ENCODE measurements around the gene IL1F10.
"Not testable (repeated sequence)": the region's sequence is repeated elsewhere in the genome, so short reads cannot be mapped to it uniquely, and the experiment has no call there.

DNA sequence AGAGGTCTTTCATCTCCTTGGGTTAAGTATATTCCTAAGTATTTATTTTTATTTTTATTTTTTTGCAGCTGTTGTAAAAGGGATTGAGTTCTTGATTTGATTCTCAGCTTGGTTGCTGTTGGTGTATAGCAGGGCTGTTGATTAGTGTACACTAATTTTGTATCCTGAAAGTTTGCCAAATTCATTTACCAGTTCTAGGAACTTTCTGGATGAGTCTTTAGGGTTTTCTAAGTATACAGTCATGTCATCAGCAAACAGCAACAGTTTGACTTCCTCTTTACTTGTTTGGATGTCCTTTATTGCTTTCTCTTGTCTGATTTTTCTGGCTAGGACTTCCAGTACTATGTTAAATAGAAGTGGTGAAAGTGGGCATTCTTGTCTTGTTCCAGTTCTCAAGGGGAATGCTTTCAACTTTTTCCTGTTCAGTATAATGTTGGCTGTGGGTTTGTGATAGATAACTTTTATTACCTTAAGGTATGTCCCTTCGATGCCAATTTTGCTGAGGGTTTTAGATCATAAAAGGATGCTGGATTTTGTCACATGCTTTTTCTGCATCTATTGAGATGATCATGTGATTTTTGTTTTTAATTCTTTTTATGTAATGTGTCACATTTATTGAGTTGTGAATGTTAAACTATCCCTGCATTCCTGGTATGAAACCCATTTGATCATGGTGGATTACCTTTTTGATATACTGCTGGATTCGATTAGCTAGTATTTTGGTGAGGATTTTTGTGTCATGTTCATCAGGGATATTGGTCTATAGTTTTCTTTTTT lies 29.3 kb downstream of the IL1F10 start:
- TF ChIP-seq, protein P1, sequence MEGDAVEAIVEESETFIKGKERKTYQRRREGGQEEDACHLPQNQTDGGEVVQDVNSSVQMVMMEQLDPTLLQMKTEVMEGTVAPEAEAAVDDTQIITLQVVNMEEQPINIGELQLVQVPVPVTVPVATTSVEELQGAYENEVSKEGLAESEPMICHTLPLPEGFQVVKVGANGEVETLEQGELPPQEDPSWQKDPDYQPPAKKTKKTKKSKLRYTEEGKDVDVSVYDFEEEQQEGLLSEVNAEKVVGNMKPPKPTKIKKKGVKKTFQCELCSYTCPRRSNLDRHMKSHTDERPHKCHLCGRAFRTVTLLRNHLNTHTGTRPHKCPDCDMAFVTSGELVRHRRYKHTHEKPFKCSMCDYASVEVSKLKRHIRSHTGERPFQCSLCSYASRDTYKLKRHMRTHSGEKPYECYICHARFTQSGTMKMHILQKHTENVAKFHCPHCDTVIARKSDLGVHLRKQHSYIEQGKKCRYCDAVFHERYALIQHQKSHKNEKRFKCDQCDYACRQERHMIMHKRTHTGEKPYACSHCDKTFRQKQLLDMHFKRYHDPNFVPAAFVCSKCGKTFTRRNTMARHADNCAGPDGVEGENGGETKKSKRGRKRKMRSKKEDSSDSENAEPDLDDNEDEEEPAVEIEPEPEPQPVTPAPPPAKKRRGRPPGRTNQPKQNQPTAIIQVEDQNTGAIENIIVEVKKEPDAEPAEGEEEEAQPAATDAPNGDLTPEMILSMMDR (IDR thresholded peaks at IDR 0.05): not testable (repeated sequence)
- not testable (repeated sequence) for TF ChIP-seq POLR2AphosphoS5, EP300 (IDR thresholded peaks at IDR 0.05)
